ENCODE data around the gene CRLF1.
A peak's percentile ranks its signal among the peaks of the same experiment; 100 is the strongest.
"Not testable (repeated sequence)": the region's sequence is repeated elsewhere in the genome, so short reads cannot be mapped to it uniquely, and the experiment has no call there.

Gene CRLF1

GRCh38 chr19:18608805-18609716, 2.5 kb upstream of the CRLF1 start:
- no peak for DNase-seq (ENCODE audit: low spot score)

- no peak for DNase-seq (ENCODE audit: low spot score)
Observed at GRCh38 chr19:18608102-18608804, 1.7 kb upstream of the CRLF1 start.

- DNase-seq (ENCODE audit: low spot score): no peak
Observed at GRCh38 chr19:18607226-18608101, 865 bp upstream of the CRLF1 start.

- no peak for DNase-seq (ENCODE audit: low spot score)
Observed at GRCh38 chr19:18605546-18606280, 886 bp downstream of the CRLF1 start.

- no peak for DNase-seq (ENCODE audit: low spot score)
Observed at GRCh38 chr19:18605196-18605545, 1.4 kb downstream of the CRLF1 start.

GRCh38 chr19:18604820-18605159, 1.8 kb downstream of the CRLF1 start:
- DNase-seq (ENCODE audit: low spot score): no peak

- peak; percentile 9 for DNase-seq (ENCODE audit: low spot score)
Observed at GRCh38 chr19:18603958-18604819, 2.4 kb downstream of the CRLF1 start.

GRCh38 chr19:18603255-18603957, 3.2 kb downstream of the CRLF1 start:
- DNase-seq (ENCODE audit: low spot score): peak; percentile 66

GRCh38 chr19:18601875-18602274, 4.7 kb downstream of the CRLF1 start:
- no peak for DNase-seq (ENCODE audit: low spot score)

- not testable (repeated sequence) for DNase-seq (ENCODE audit: low spot score)
Observed at GRCh38 chr19:18600692-18601397, 5.8 kb downstream of the CRLF1 start.

- DNase-seq (ENCODE audit: low spot score): no peak
Observed at GRCh38 chr19:18599485-18599884, 7.1 kb downstream of the CRLF1 start.

GRCh38 chr19:18597809-18598660, 8.6 kb downstream of the CRLF1 start:
- no peak for DNase-seq (ENCODE audit: low spot score)

- peak; percentile 62 for DNase-seq (ENCODE audit: low spot score)
Observed at GRCh38 chr19:18596752-18597157, 9.8 kb downstream of the CRLF1 start.

- DNase-seq (ENCODE audit: low spot score): no peak
Observed at GRCh38 chr19:18595475-18595874, 11.1 kb downstream of the CRLF1 start.

- no peak for DNase-seq (ENCODE audit: low spot score)
Observed at GRCh38 chr19:18594824-18595373, 11.7 kb downstream of the CRLF1 start.

GRCh38 chr19:18594096-18594823, 12.3 kb downstream of the CRLF1 start:
- peak; percentile 96 for DNase-seq (ENCODE audit: low spot score)

GRCh38 chr19:18593367-18594095, 13.1 kb downstream of the CRLF1 start:
- DNase-seq (ENCODE audit: low spot score): no peak

Data from GM03348 (cell line).